ENCODE results near the gene UGT8.

DNA sequence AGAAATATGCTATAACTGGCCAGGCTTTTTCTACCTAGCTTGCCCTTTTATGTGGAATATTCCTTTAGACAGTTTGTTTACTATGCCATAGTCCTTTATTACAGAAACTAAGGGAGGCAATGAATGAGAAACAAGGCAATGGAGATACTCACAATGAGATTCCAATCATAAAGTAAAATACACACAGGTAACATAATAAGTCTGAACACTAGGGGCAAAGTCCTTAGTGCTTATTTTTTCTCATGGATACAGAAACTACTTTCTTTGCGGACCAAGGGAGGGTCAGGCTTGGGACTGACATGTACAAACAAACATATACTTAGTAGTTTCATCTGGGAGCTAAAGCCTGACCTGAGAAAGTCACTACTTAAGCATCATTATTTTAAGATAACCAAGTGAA lies 16.0 kb upstream of the UGT8 start:
- TF ChIP-seq CTCF (conservative IDR thresholded peaks at IDR 0.05; ENCODE audit: low read length) (0 out of 2 replicates have a peak, but pooled peaks have one; percentile 21), EZH2phosphoT487 (IDR thresholded peaks at IDR 0.05; ENCODE audit: borderline replicate concordance, low read depth, low read length) (no peak)
